GM12801 (cell line): ENCODE data around the gene APOH.

Experiments
- CTCF ChIP-seq: IDR thresholded peaks from one replicate; pipeline ENCODE4 v1.5.1; 2011; ENCODE audit warnings: control low read depth; ENCODE audit not compliant: insufficient read length; ENCODE audit errors: extremely low read depth

Gene APOH

GRCh38 chr17:66207936-66208335, 21.3 kb downstream of the APOH start:
- TF ChIP-seq CTCF: no peak

GRCh38 chr17:66203274-66204015, 25.8 kb downstream of the APOH start:
- TF ChIP-seq CTCF: no peak

- no peak for TF ChIP-seq CTCF
Measured at GRCh38 chr17:66200685-66201092, 28.5 kb downstream of the APOH start.

GRCh38 chr17:66198242-66198641, 31.0 kb downstream of the APOH start:
- TF ChIP-seq CTCF: no peak

- TF ChIP-seq CTCF: no peak
Measured at GRCh38 chr17:66192378-66192687, 36.9 kb downstream of the APOH start.

GRCh38 chr17:66191593-66192377, 37.4 kb downstream of the APOH start, which contains the start of gene CEP112:
Gene CEP112, minus strand, starts transcription at chr17:66192133.
- no peak for TF ChIP-seq CTCF

GRCh38 chr17:66190738-66191592, 38.2 kb downstream of the APOH start:
- TF ChIP-seq CTCF: no peak
